ENCODE measurements around the gene SESTD1. TPM values are rescaled to one million over a fixed set of nuclear protein-coding genes. Genes with fewer than 3 reads are reported as not detected.
"Not testable (repeated sequence)": the region's sequence is repeated elsewhere in the genome, so short reads cannot be mapped to it uniquely, and the experiment has no call there.

SESTD1 gene
- total RNA-seq, 3 donors from 2014 or later (not counting 1 experiment from before 2014, with no cell fraction given): 14.7 to 25.2 (median 19.0) TPM

GRCh38 chr2:179068991-179069643 lies 195.5 kb downstream of the SESTD1 start:
- no peak for TF ChIP-seq CTCF (IDR thresholded peaks at IDR 0.05)
- Histone ChIP-seq H3K27me3 (ENCODE audit: control insufficient read depth, insufficient read depth, low read length) (peaks cover 2% of the 10 kb centered on the region), H3K9me3 (ENCODE audit: control insufficient read depth, insufficient read depth, low read length) (no peaks in the 10 kb centered on the region), H3K36me3 (ENCODE audit: control insufficient read depth, insufficient read depth, low read length) (no peaks in the 10 kb centered on the region), H3K4me3 (ENCODE audit: low read length) (no peak overlapping the region), H3K4me1 (ENCODE audit: control insufficient read depth, insufficient read depth, low read length) (no peaks in the 10 kb centered on the region), H3K27ac (ENCODE audit: low read length) (no peak overlapping the region)
- H3K4me3 Mint-ChIP-seq: no peak overlapping the region
- H3K9me3 Mint-ChIP-seq: no peaks in the 10 kb centered on the region
- no peaks in the 10 kb centered on the region for H3K4me1 Mint-ChIP-seq
- no peak overlapping the region for H3K27ac Mint-ChIP-seq
- intact Hi-C loops (cut with micrococcal nuclease): no loop called here
- WGBS (ENCODE audit: insufficient coverage): 84% methylated on average over 2 of the region's 2 CpGs
- DNase-seq (no peak), ATAC-seq (no peak)
- H3K36me3 Mint-ChIP-seq: no peaks in the 10 kb centered on the region
- H3K27me3 Mint-ChIP-seq (ENCODE audit: low read depth in 2 of 2): peaks cover 0 to 3% of the 10 kb centered on the region in 2 donors

- Mint-ChIP-seq H3K36me3 (no peaks in the 10 kb centered on the region), H3K27ac (no peak overlapping the region), H3K9me3 (no peaks in the 10 kb centered on the region), H3K4me1 (no peaks in the 10 kb centered on the region), H3K4me3 (no peak overlapping the region), H3K27me3 (ENCODE audit: low read depth in 2 of 2) (no peaks in the 10 kb centered on the region)
- WGBS (ENCODE audit: insufficient coverage): no CpG with 5 or more reads among the region's 2 CpGs
- intact Hi-C loops (cut with micrococcal nuclease): no loop called here
- ATAC-seq: no peak
- no peak for TF ChIP-seq CTCF (IDR thresholded peaks at IDR 0.05)
- H3K9me3 ChIP-seq (ENCODE audit: control insufficient read depth, insufficient read depth, low read length): no peaks in the 10 kb centered on the region
- no peaks in the 10 kb centered on the region for H3K36me3 ChIP-seq (ENCODE audit: control insufficient read depth, insufficient read depth, low read length)
- no peaks in the 10 kb centered on the region for H3K4me1 ChIP-seq (ENCODE audit: control insufficient read depth, insufficient read depth, low read length)
- H3K27me3 ChIP-seq (ENCODE audit: control insufficient read depth, insufficient read depth, low read length): no peaks in the 10 kb centered on the region
- no peak overlapping the region for H3K27ac ChIP-seq (ENCODE audit: low read length)
- H3K4me3 ChIP-seq (ENCODE audit: low read length): no peak overlapping the region
- DNase-seq: no peak
Measured at GRCh38 chr2:179059026-179059700, 205.5 kb downstream of the SESTD1 start.

DNA sequence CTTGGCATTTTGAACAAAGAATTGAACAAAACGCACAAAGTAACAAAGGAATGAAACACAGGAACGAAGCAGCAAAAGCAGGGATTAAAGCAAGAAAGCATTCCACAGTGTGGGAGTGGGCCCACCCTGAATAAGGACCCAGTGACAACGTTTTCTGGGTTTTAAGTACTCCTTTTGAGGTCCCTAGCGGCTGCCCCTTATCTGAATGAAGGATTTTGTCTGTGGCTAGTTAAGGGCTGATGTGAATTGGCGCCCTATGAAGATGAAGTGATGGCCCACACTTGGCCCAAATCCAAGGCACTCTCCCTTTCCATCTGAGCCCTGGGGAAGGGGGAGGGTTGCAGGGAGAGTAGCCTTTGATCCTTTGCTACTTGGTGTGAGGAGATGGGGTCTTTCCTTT lies 206.9 kb downstream of the SESTD1 start:
- no peaks in the 10 kb centered on the region for H3K9me3 Mint-ChIP-seq
- intact Hi-C loops (cut with micrococcal nuclease): no loop called here
- Histone ChIP-seq H3K27me3 (ENCODE audit: control insufficient read depth, insufficient read depth, low read length) (no peaks in the 10 kb centered on the region), H3K9me3 (ENCODE audit: control insufficient read depth, insufficient read depth, low read length) (no peaks in the 10 kb centered on the region), H3K27ac (ENCODE audit: low read length) (no peak overlapping the region), H3K4me1 (ENCODE audit: control insufficient read depth, insufficient read depth, low read length) (no peaks in the 10 kb centered on the region), H3K36me3 (ENCODE audit: control insufficient read depth, insufficient read depth, low read length) (no peaks in the 10 kb centered on the region), H3K4me3 (ENCODE audit: low read length) (no peak overlapping the region)
- H3K36me3 Mint-ChIP-seq: no peaks in the 10 kb centered on the region
- no peaks in the 10 kb centered on the region for H3K27me3 Mint-ChIP-seq (ENCODE audit: low read depth in 2 of 2)
- no peak overlapping the region for H3K4me3 Mint-ChIP-seq
- H3K4me1 Mint-ChIP-seq: no peaks in the 10 kb centered on the region
- DNase-seq: no peak
- 86% methylated on average over 5 of the region's 5 CpGs for WGBS (ENCODE audit: insufficient coverage)
- TF ChIP-seq CTCF (IDR thresholded peaks at IDR 0.05): no peak
- no peak overlapping the region for H3K27ac Mint-ChIP-seq
- ATAC-seq: no peak

DNA sequence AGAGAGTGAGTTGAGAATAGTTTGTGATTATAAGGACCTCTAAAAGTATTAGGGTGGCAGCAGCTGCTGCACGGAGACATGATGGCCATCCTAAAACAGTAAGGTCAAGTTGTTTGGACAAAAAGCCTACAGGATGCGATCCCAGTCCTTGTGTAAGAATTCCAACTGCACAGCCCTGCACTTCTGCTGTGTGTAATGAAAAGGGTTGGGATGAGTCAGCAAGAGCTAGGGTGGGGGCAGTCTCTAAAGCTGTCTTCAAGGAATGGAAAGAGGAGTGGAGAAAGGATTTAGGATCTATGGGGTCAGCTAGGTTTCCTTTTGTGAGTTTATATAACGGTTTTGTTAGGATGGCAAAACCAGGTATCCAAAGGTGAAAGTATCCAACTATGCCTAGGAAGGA lies 211.1 kb downstream of the SESTD1 start:
- peaks cover 9 to 11% of the 10 kb centered on the region in 2 donors for H3K4me1 Mint-ChIP-seq
- H3K27me3 ChIP-seq (ENCODE audit: control insufficient read depth, insufficient read depth, low read length); H3K9me3 ChIP-seq (ENCODE audit: control insufficient read depth, insufficient read depth, low read length); intact Hi-C loops (cut with micrococcal nuclease); H3K4me3 ChIP-seq (ENCODE audit: low read length); H3K9me3 Mint-ChIP-seq; DNase-seq; ATAC-seq; H3K36me3 Mint-ChIP-seq; H3K36me3 ChIP-seq (ENCODE audit: control insufficient read depth, insufficient read depth, low read length); H3K27ac ChIP-seq (ENCODE audit: low read length); H3K4me1 ChIP-seq (ENCODE audit: control insufficient read depth, insufficient read depth, low read length); H3K27ac Mint-ChIP-seq; H3K4me3 Mint-ChIP-seq; H3K27me3 Mint-ChIP-seq (ENCODE audit: low read depth in 2 of 2): not testable (repeated sequence)
- 97% methylated on average over 3 of the region's 3 CpGs for WGBS (ENCODE audit: insufficient coverage)

Other genes with a start within 250 kb of the SESTD1 start
- gene CCDC141, start 214.7 kb downstream of the SESTD1 start, total RNA-seq: 1 to 10 TPM; 2.0 to 3.1 (median 2.0) TPM